ENCODE measurements around the gene PPP1R37.

The PPP1R37 gene

DNA sequence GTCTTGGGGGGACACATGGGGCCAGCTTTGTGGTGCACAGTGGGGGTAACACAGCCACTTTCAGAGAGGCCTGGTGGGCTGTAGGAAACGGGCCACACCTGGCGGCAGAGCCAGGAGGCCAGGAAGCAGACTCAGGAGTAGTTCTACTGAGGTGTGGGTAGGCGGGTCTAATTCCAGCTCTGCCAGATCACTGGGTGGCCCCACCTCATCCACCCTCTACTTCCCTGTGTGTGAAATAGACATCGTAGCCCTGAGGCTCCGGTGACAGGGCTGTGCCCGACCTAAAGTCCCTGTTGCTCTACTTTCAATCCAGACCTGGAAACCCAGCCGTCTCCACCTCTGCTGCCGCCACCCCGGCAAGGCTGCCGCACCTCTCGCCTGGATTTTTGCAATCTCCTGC, 63.8 kb downstream of the PPP1R37 start:
- no peak overlapping the region for H3K4ac ChIP-seq (ENCODE audit: low read depth, low read length)
- no peak overlapping the region for H4K5ac ChIP-seq (ENCODE audit: low read length)
- H2BK15ac ChIP-seq (replicated peaks; ENCODE audit: low read depth), result no peak overlapping the region
- H3K79me1 ChIP-seq (ENCODE audit: low read length), result no peaks in the 10 kb centered on the region
- no peak overlapping the region for H2BK5ac ChIP-seq (ENCODE audit: low read length)
- H3K4me2 ChIP-seq (ENCODE audit: low read length), result no peak overlapping the region
- no peak for DNase-seq
- no CpG with 5 or more reads among the region's 11 CpGs for WGBS (ENCODE audit: extremely low coverage, insufficient coverage, low lambda C conversion rate)
- H3K18ac ChIP-seq (ENCODE audit: low read length), result no peak overlapping the region
- no peak overlapping the region for H3K27ac ChIP-seq (ENCODE audit: low read depth, low read length)
- no peaks in the 10 kb centered on the region for H3K4me1 ChIP-seq (ENCODE audit: control insufficient read depth, low read depth, low read length)
- H2BK120ac ChIP-seq (ENCODE audit: low read depth, low read length), result no peak overlapping the region
- H3K56ac ChIP-seq (ENCODE audit: low read length), result no peak overlapping the region
- H3K27me3 ChIP-seq (ENCODE audit: insufficient read depth, low read length, poor library complexity), result peaks cover 5% of the 10 kb centered on the region
- no peak overlapping the region for H3K23ac ChIP-seq (ENCODE audit: low read length)
- no peak overlapping the region for H4K8ac ChIP-seq (ENCODE audit: low read depth, low read length)
- H3K4me3 ChIP-seq (ENCODE audit: low read length), result no peak overlapping the region
- no peaks in the 10 kb centered on the region for H3K79me2 ChIP-seq (ENCODE audit: control insufficient read depth, insufficient read depth, low read length)
- H3K36me3 ChIP-seq (ENCODE audit: control insufficient read depth, insufficient read depth, low read length), result no peaks in the 10 kb centered on the region
- no peak overlapping the region for H3K9ac ChIP-seq (ENCODE audit: low read length)
- H2AK5ac ChIP-seq (ENCODE audit: low read length), result no peak overlapping the region

DNA sequence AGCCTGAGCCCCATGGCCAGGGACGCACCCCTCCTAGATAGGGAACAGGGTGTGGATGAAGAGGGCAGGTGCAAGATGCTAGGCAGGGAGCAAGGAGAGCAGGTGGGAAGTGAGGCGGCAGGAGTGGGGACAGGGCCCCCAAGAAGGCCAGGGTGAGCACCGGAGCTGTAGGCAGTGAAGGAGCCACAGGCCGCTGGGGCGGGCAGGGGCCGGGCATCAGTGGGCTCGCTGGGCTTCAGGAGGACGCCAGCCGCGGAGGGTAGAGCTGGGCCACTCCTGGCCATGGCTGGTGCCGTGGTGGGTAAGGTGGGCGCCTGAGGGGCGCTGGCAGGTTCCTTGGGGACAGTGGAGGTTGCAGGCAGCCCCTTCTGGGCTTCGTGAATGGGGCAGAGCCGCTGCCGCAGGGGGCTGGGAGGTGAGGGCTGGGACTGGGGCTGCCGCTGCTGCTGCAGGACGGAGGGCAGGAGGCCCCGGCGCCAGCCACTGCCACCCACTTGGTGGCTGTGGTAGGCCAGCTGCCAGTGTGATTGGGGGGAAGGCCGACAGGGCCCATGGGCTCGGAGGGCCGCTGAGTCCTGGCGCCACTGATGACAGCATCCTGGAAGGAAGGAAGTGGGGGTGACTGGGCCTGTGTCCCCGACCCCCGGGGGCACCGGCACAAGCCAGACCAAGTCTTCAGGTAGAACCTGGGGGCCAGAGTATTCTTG, 65.7 kb downstream of the PPP1R37 start:
- H4K8ac ChIP-seq (ENCODE audit: low read depth, low read length), result no peak overlapping the region
- no peak overlapping the region for H3K18ac ChIP-seq (ENCODE audit: low read length)
- H3K56ac ChIP-seq (ENCODE audit: low read length), result no peak overlapping the region
- WGBS (ENCODE audit: extremely low coverage, insufficient coverage, low lambda C conversion rate), result no CpG with 5 or more reads among the region's 27 CpGs
- no peaks in the 10 kb centered on the region for H3K79me1 ChIP-seq (ENCODE audit: low read length)
- H2AK5ac ChIP-seq (ENCODE audit: low read length), result no peak overlapping the region
- no peak for DNase-seq
- no peak overlapping the region for H3K9ac ChIP-seq (ENCODE audit: low read length)
- no peak overlapping the region for H2BK5ac ChIP-seq (ENCODE audit: low read length)
- no peak overlapping the region for H2BK15ac ChIP-seq (replicated peaks; ENCODE audit: low read depth)
- no peak overlapping the region for H3K4me2 ChIP-seq (ENCODE audit: low read length)
- no peak overlapping the region for H3K27ac ChIP-seq (ENCODE audit: low read depth, low read length)
- H3K79me2 ChIP-seq (ENCODE audit: control insufficient read depth, insufficient read depth, low read length), result no peaks in the 10 kb centered on the region
- H3K4me3 ChIP-seq (ENCODE audit: low read length), result no peak overlapping the region
- H3K4ac ChIP-seq (ENCODE audit: low read depth, low read length), result no peak overlapping the region
- H3K4me1 ChIP-seq (ENCODE audit: control insufficient read depth, low read depth, low read length), result no peaks in the 10 kb centered on the region
- no peak overlapping the region for H3K23ac ChIP-seq (ENCODE audit: low read length)
- H3K27me3 ChIP-seq (ENCODE audit: insufficient read depth, low read length, poor library complexity), result peaks cover 3% of the 10 kb centered on the region
- no peak overlapping the region for H4K5ac ChIP-seq (ENCODE audit: low read length)
- no peak overlapping the region for H2BK120ac ChIP-seq (ENCODE audit: low read depth, low read length)
- H3K36me3 ChIP-seq (ENCODE audit: control insufficient read depth, insufficient read depth, low read length), result no peaks in the 10 kb centered on the region

DNA sequence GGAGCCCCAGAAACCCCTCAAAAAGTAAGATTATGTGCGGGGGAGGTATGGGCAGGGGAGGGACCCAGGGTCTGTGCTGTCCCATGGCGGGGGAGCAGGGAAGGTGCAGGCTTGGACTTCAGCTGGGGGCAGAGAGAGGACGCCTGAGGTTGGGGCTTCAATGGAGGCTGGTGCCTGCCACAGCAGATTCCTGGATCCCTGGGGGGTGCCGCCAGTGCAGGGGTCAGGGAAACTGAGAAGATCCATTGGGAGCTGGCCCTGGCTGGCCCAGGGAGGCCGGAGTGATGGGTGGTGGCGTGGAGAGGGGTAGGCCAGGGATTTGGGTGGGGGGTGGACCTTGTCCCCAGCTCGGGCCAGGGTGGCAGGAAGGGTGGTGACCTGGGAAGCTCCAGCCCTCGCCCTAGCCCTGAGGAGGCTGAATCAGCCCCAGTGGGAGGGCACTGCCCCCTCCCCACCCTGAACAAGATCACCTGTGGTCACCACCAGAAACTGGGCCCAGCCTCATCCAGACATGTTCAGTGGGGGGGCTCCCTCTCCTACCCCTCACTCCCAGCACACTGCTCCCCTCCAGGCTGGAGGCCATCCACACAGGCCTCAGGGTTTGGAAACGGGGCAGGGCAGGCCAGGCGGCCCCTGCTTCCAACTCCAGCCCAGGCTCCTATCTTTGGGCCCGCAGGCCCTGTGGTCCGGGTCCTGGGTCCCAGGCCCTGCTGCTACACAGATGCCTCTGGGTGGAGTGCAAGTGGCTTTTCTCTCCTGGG, 66.4 kb downstream of the PPP1R37 start:
- H3K9ac ChIP-seq (ENCODE audit: low read length), result no peak overlapping the region
- WGBS (ENCODE audit: extremely low coverage, insufficient coverage, low lambda C conversion rate), result no CpG with 5 or more reads among the region's 12 CpGs

DNA sequence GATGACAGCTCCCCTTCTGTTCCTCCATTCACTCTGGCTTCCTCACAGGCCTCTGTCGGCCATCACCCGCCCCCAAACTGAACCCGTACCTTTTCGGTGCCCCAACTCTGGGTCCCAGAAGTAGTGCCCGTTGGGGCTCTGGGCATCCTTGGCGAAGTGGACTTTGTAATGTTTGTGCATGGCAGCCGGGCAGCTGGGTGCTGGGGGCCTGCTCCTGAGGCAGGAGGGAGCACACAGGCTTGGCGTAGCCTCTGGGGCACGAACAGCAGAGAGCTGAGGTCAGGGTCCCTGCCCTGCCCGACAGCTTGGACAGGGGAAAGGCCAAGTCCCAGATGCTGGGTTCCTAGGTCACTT, 67.0 kb downstream of the PPP1R37 start:
- Histone ChIP-seq H2BK120ac (ENCODE audit: low read depth, low read length) (no peak overlapping the region), H2BK15ac (replicated peaks; ENCODE audit: low read depth) (no peak overlapping the region), H4K8ac (ENCODE audit: low read depth, low read length) (no peak overlapping the region), H4K5ac (ENCODE audit: low read length) (no peak overlapping the region), H3K56ac (ENCODE audit: low read length) (no peak overlapping the region), H2AK5ac (ENCODE audit: low read length) (no peak overlapping the region), H3K4ac (ENCODE audit: low read depth, low read length) (no peak overlapping the region), H3K4me3 (ENCODE audit: low read length) (no peak overlapping the region), H3K36me3 (ENCODE audit: control insufficient read depth, insufficient read depth, low read length) (no peaks in the 10 kb centered on the region), H3K4me1 (ENCODE audit: control insufficient read depth, low read depth, low read length) (no peaks in the 10 kb centered on the region), H3K27me3 (ENCODE audit: insufficient read depth, low read length, poor library complexity) (no peaks in the 10 kb centered on the region), H3K79me2 (ENCODE audit: control insufficient read depth, insufficient read depth, low read length) (no peaks in the 10 kb centered on the region), H3K9ac (ENCODE audit: low read length) (no peak overlapping the region), H3K23ac (ENCODE audit: low read length) (no peak overlapping the region), H3K4me2 (ENCODE audit: low read length) (no peak overlapping the region), H3K79me1 (ENCODE audit: low read length) (no peaks in the 10 kb centered on the region), H2BK5ac (ENCODE audit: low read length) (no peak overlapping the region), H3K27ac (ENCODE audit: low read depth, low read length) (no peak overlapping the region), H3K18ac (ENCODE audit: low read length) (no peak overlapping the region)
- WGBS (ENCODE audit: extremely low coverage, insufficient coverage, low lambda C conversion rate), result no CpG with 5 or more reads among the region's 10 CpGs
- DNase-seq, result no peak

More for the DNA sequence above, 66.4 kb downstream of the PPP1R37 start:
- H3K27me3 ChIP-seq (ENCODE audit: insufficient read depth, low read length, poor library complexity), result no peaks in the 10 kb centered on the region
- H3K23ac ChIP-seq (ENCODE audit: low read length), result no peak overlapping the region
- H3K56ac ChIP-seq (ENCODE audit: low read length), result no peak overlapping the region
- H3K79me2 ChIP-seq (ENCODE audit: control insufficient read depth, insufficient read depth, low read length), result no peaks in the 10 kb centered on the region
- no peak overlapping the region for H3K27ac ChIP-seq (ENCODE audit: low read depth, low read length)
- H3K4me2 ChIP-seq (ENCODE audit: low read length), result no peak overlapping the region
- no peak overlapping the region for H4K5ac ChIP-seq (ENCODE audit: low read length)
- H2AK5ac ChIP-seq (ENCODE audit: low read length), result no peak overlapping the region
- H3K4me1 ChIP-seq (ENCODE audit: control insufficient read depth, low read depth, low read length), result no peaks in the 10 kb centered on the region
- no peak overlapping the region for H3K18ac ChIP-seq (ENCODE audit: low read length)
- no peak overlapping the region for H2BK5ac ChIP-seq (ENCODE audit: low read length)
- H2BK15ac ChIP-seq (replicated peaks; ENCODE audit: low read depth), result no peak overlapping the region
- H3K4me3 ChIP-seq (ENCODE audit: low read length), result no peak overlapping the region
- H4K8ac ChIP-seq (ENCODE audit: low read depth, low read length), result no peak overlapping the region
- no peak overlapping the region for H3K4ac ChIP-seq (ENCODE audit: low read depth, low read length)
- H3K79me1 ChIP-seq (ENCODE audit: low read length), result no peaks in the 10 kb centered on the region
- H3K36me3 ChIP-seq (ENCODE audit: control insufficient read depth, insufficient read depth, low read length), result no peaks in the 10 kb centered on the region
- no peak for DNase-seq
- no peak overlapping the region for H2BK120ac ChIP-seq (ENCODE audit: low read depth, low read length)

DNA sequence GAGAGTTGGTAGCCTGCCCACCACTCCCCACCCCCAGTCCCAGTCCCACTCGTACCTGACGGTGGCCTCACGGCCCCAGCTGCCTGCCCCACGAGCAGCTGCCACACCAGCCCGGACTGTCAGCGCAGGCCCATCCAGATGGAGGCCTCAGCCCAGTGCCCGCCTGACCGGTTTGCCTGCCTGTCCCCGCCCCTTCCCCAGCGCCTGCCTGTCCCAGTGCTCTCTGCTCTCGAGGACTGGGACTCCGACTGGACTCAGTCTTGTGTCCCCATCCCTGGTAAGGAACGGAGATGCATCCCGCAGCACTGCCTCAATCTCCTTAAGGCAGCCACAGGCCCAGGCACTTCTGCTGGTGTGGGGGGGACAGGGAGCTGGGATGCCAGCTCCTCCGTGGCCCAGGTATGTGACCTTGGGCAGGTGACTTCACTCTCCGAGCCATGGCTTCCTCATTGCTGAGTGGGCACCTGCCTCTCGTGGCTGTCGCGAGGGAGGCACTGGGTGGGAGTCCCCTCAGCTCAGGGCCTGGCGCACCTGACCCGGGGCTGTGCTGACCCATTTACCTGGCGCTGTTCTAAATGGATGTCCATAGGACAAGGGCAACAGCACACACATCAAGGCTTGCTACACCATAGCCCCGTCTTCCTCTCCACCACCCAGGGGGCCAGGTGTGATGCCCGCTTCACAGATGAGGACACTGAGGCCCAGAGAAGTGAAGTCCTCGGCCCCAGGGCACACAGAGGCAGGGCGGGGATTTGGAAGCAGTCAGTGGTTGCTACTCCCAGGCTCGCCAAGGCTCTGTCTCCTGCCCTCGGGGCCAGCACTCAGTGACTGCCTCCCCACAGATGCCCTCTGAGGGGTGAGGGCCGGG, 68.1 kb downstream of the PPP1R37 start, which contains the start of gene NKPD1:
Gene NKPD1 (minus strand): TSS at position 113 of the 868 bp plus-strand sequence. CDS start 832 bp downstream, outside the sequence.
- H4K8ac ChIP-seq (ENCODE audit: low read depth, low read length), result no peak within 1 kb of the TSS
- H3K56ac ChIP-seq (ENCODE audit: low read length), result no peak within 1 kb of the TSS
- H2BK5ac ChIP-seq (ENCODE audit: low read length), result no peak within 1 kb of the TSS
- DNase-seq, result no peak
- no peak within 1 kb of the TSS for H4K5ac ChIP-seq (ENCODE audit: low read length)
- H3K79me2 ChIP-seq (ENCODE audit: control insufficient read depth, insufficient read depth, low read length), result no peaks in the 10 kb centered on the region
- H3K4me3 ChIP-seq (ENCODE audit: low read length), result no peak within 1 kb of the TSS
- no peak within 1 kb of the TSS for H3K18ac ChIP-seq (ENCODE audit: low read length)
- no peak within 1 kb of the TSS for H2AK5ac ChIP-seq (ENCODE audit: low read length)
- H3K36me3 ChIP-seq (ENCODE audit: control insufficient read depth, insufficient read depth, low read length), result no peaks in the 10 kb centered on the region
- H3K4me1 ChIP-seq (ENCODE audit: control insufficient read depth, low read depth, low read length), result no peaks in the 10 kb centered on the region
- H2BK15ac ChIP-seq (replicated peaks; ENCODE audit: low read depth), result no peak within 1 kb of the TSS
- no peak within 1 kb of the TSS for H3K23ac ChIP-seq (ENCODE audit: low read length)
- H3K9ac ChIP-seq (ENCODE audit: low read length), result no peak within 1 kb of the TSS
- H3K4ac ChIP-seq (ENCODE audit: low read depth, low read length), result no peak within 1 kb of the TSS
- no CpG with 5 or more reads among the region's 29 CpGs for WGBS (ENCODE audit: extremely low coverage, insufficient coverage, low lambda C conversion rate)
- no peaks in the 10 kb centered on the region for H3K79me1 ChIP-seq (ENCODE audit: low read length)
- H2BK120ac ChIP-seq (ENCODE audit: low read depth, low read length), result no peak within 1 kb of the TSS
- no peak within 1 kb of the TSS for H3K27ac ChIP-seq (ENCODE audit: low read depth, low read length)
- no peak within 1 kb of the TSS for H3K4me2 ChIP-seq (ENCODE audit: low read length)
- H3K27me3 ChIP-seq (ENCODE audit: insufficient read depth, low read length, poor library complexity), result no peaks in the 10 kb centered on the region
